Stimulated activated CD8-positive, alpha-beta memory T cell treated with anti-CD3 and anti-CD28 coated beads, Interleukin-15, amount 100 ng/mL, for 24 hours (primary cell): ENCODE measurements around the gene ZNF592.

Experiments used
- DNase-seq: peaks from one replicate; pipeline ENCODE4 v3.0.0-alpha.2; 2020; ENCODE audit warnings: low read depth

ZNF592 gene

GRCh38 chr15:84811151-84811550 lies 62.8 kb downstream of the ZNF592 start:
- DNase-seq: no peak

DNA sequence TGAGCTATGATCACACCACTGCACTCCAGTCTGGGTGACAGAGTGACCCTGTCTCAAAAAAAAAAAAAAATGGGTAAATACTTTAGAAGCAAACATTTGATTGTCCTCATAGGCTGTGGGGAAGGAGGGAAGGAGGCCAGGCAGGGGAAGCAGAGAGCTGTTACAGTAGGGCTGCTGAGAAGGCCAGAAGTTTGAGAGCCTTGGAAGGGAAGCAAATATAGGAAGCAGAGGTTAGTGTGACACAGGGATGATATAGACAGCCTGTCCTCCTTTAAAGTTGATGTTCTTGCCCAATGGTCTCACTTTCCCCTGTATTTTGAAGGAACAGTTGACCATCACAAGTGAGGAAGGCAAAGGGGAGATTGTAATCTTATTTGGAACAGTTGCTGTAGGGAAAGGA lies 63.4 kb downstream of the ZNF592 start:
- DNase-seq: no peak

- DNase-seq: no peak
These were observed 64.5 kb downstream of the ZNF592 start for GRCh38 chr15:84812842-84813241.

DNA sequence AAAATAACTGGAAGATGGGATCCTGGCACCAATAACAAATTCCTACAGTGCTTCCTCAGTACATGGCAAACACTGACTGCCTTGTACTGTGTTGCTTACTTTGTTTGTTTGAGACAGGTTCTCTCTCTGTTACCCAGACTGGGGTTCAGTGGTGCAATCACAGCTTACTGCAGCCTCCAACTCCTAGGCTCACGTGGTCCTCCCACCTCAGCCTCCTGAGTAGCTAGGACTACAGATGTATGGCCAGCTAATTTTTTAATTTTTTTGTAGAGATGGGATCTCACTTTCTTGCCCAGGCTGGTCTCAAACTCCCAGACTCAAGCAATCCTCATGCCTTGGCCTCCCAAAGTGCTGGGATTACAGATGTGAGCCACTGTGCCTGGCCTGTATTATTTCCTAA lies 65.0 kb downstream of the ZNF592 start:
- no peak for DNase-seq

- no peak for DNase-seq
These were observed 65.5 kb downstream of the ZNF592 start for GRCh38 chr15:84813931-84814330.

GRCh38 chr15:84814916-84815315 lies 66.5 kb downstream of the ZNF592 start:
- DNase-seq: no peak

- no peak for DNase-seq
These were observed 68.5 kb downstream of the ZNF592 start, which contains the start of gene ALPK3 for GRCh38 chr15:84816694-84817465. ALPK3 (plus strand) TSS chr15:84817356; CDS start chr15:84817453, 97 bp downstream.

DNA sequence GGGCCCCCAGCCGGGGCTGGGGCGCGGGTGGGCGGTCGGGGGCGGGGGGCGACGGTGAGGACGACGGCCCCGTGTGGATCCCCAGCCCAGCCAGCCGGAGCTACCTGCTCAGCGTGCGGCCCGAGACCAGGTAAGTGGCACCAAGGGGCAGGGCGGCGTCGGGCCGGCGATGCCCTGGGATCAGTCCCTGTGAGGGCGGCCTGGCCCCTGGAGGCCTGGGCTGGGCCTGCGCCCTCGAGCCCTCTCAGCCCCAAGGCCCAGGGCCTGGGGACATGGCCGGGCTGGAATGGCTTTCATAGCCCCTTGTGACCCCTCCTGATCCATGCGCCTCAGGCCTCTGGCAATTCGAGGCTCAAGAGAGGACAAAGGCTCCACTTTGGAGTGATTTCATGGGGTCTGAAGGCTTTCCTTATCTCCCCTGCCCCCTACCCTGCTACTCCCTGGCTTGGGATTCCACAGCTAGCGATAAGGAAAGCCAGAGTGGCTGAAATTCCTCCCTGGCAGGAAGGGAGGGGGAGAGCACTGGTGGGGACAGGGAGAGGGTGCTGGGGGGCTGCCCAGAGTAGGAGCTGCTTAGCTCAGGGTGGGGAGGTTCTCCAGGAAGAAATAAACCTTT lies 69.2 kb downstream of the ZNF592 start:
- no peak for DNase-seq

DNA sequence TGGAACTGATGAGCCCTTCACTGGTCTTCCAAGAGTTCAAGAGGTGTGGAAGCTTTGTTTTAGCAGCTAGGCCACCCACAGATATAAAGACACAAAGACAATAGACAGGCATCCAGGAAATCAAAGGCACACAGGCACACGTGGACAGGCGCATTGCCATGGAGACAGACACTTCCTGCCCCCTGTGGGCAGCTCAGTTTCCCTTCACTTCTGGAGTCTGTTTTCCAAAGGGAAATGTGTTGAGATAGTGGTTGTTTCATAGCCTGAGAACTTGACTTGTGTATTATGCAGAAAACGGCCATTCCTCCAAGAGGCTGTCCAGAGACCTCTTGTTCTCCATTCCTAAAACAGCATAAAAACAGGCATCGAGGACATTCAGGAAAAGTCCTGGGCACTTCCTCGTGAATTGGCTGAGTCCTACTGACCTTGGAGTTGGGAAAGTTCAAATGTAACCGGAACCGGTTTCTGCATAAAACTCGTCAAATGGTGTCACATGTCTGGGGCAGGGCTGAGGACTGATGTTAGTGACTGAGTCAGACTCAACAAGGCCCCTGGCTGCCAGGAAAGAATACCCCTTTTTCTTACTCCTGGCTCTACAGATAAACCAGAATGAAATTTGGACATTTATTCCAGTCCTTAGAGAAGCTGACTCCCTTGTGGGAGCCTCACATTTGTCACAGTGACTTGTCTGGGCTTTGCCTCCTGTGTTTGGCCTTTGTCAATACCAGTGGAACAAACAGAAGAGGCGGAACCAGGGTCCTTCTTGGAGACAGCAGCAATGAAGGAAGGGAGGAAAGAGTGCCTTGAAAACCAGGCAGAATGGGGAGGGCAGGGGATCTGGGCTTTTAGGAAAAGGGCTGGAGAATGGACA lies 70.1 kb downstream of the ZNF592 start:
- no peak for DNase-seq

DNA sequence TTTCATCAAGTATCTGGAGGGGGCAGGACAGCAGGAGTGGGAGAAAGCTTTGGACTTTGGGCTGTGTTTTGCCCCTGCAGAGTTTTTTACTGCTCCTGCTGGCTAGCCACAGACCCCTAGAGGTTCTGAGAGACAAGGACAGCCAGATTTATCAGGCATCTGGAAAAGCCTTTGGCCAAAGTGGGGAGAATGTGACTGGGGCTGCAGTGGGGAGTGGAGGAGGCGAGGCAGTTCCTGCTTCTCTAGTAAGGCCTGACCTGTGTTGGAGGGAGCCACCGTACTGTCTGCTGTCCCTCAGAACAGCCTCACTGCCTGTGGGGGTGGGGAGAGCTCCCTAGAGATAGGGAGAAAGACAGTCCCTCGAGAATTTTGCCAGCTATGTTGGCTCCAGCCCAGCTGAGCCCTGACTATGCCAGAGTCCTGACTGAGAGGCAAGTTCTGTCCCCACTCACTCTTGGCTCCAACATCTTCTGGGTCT lies 70.9 kb downstream of the ZNF592 start:
- no peak for DNase-seq

DNA sequence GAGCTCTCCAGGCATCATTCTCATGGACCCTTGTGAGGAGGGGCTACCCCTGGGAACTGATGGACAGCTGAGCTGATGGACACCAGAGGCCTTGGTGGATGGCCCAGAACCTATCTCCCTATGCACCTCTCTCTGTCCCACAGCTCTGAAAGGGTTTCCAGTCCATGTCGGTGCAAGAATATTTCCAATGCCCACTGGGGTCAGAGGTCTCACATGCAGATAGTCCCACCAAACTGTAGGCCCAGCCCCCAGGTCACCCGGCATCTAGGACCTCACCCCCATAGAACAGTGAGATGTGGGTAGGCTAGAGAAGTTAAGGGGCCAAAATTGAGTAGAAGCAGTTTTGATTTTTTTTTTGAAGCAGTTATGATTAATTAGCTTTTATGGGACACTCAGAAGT lies 71.4 kb downstream of the ZNF592 start:
- DNase-seq: no peak

- no peak for DNase-seq
These were observed 73.2 kb downstream of the ZNF592 start for GRCh38 chr15:84821501-84822021.

GRCh38 chr15:84822653-84823281 lies 74.4 kb downstream of the ZNF592 start:
- no peak for DNase-seq

DNA sequence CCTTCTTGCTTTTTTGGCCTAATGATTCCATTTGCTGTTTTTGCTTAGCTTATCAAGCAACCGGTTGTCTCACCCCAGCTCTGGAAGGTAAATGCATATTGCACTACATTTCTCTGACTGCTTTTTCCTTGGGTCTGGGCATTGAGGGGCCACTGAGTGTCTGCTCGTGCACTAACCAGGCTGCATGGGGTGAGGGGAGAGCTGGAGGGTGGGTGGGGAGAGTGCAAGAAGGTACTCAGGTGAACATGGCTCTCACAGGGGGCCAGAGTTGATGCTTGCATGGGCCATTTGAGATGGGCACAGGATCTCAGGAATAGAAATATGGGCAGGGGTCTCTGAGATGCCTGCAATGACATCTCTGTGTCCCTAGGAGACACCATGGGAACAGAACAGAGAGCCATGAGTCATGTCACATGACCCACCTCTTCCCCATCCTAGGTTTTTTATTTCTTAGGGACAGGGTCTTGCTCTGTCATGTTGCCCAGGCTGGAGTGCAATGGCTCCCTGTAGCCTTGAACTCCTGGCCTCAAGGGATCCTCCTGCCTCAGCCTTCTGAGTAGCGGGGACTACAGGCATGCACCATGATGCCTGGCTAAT lies 75.0 kb downstream of the ZNF592 start:
- DNase-seq: no peak

GRCh38 chr15:84824260-84825007 lies 76.0 kb downstream of the ZNF592 start:
- no peak for DNase-seq

GRCh38 chr15:84826369-84826823 lies 78.0 kb downstream of the ZNF592 start:
- DNase-seq: no peak

DNA sequence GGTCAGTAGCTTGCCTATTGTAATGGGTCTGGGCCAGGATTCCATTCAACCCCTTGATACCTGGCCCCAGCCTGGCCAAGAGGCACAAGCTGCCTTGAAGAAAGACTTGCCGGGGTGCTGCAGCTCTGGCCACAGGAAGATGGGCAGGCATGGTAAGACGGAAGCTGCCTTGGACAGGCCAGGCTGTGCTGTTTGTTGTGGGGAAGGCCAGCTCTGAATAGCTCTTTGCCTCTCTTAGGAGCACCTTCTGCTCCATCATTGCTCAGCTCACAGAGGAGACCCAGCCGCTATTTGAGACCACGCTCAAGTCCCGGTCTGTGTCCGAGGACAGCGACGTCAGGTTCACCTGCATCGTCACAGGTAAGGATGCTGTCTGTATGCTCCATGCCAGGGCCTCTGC lies 78.9 kb downstream of the ZNF592 start:
- no peak for DNase-seq

GRCh38 chr15:84828086-84828908 lies 79.9 kb downstream of the ZNF592 start:
- no peak for DNase-seq

- no peak for DNase-seq
These were observed 81.0 kb downstream of the ZNF592 start for GRCh38 chr15:84829428-84829827.

DNA sequence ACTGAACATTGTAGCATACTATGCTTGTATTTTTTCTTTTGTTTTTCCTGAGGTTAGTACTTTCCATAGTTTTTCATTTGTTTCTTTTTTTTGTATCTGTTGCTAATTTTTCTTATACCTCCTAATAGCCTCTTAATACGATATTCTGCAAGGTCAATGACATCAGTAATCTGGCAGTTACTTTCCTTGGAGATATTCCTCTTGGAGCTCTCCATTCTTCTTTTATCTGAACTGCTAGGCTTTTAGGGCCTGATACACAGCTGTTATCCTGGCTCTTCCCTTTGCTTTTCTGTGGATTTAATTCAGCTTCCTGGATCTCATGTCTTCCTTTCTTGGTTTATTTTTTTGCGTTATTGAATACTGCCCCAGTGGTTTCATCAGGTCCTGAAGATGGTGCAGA lies 81.6 kb downstream of the ZNF592 start:
- no peak for DNase-seq
